GM12875 (cell line): Measurements from ENCODE around the gene KCNQ2.

Experiments
- H3K4me3 ChIP-seq: one replicate; pipeline ENCODE4 v1.5.1; 2011; ENCODE audit warnings: low read depth, low read length, control low read depth
- TF ChIP-seq, protein P1 (sequence below): IDR thresholded peaks from 2 replicates; pipeline ENCODE4 v1.5.1; 2011; ENCODE audit warnings: low read depth, mild to moderate bottlenecking, control low read depth, inconsistent platforms, low read length, moderate library complexity, borderline replicate concordance; ENCODE audit not compliant: insufficient read depth

KCNQ2 gene

DNA sequence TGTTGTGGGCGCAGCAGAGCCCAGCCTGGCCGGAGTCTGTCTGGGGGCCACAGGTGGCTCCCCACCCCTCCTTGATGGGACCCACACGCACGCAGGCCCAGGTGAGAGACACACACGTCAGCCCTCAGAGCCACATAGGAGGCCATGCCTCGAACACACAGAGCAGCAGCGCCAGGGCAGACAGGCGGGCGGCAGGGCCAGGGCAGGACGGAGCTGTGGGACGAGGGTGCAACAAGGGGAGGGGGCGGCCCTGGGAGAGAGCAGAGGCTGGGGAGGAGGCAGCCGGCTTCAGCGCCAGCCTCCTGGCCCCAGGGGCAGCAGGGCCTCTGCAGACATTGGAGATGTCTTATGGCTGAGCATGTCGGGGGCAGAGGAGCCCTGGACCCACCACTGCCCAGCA is 42.5 kb downstream of the KCNQ2 start:
- H3K4me3 ChIP-seq: no peak overlapping the region
- TF ChIP-seq, protein P1, sequence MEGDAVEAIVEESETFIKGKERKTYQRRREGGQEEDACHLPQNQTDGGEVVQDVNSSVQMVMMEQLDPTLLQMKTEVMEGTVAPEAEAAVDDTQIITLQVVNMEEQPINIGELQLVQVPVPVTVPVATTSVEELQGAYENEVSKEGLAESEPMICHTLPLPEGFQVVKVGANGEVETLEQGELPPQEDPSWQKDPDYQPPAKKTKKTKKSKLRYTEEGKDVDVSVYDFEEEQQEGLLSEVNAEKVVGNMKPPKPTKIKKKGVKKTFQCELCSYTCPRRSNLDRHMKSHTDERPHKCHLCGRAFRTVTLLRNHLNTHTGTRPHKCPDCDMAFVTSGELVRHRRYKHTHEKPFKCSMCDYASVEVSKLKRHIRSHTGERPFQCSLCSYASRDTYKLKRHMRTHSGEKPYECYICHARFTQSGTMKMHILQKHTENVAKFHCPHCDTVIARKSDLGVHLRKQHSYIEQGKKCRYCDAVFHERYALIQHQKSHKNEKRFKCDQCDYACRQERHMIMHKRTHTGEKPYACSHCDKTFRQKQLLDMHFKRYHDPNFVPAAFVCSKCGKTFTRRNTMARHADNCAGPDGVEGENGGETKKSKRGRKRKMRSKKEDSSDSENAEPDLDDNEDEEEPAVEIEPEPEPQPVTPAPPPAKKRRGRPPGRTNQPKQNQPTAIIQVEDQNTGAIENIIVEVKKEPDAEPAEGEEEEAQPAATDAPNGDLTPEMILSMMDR: no peak

DNA sequence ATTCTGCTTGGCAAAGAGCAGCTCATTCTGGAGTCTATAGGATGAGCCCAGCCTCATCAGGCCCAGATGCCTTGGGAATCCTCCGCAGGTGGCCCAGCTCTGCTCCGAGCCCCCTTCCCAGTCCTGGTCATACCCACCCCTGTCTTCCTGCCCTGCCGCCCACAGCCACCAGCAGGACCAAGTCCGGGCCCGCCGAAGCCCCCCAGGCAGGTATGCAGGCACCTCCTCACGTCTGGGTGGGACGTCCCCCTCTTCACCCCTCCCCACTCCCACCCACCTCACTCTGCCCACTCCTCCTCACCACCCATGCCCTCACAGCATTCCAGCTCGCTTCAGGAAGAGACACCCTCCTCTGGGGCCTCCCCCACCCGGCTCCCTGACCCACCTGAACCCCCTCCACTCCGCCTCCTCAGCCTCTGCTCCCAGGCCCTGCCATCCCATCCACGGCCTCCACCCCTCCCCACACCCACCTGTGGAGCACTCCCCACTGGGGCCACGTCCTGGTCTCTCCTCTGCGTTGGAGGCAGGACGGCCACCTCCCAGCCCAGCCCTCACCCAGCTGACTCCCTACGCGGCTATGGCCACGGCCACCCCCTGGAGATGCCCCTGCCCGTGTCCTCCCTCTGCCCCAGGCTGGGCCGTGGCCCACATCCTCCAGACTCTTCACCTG is 43.4 kb downstream of the KCNQ2 start:
- no peak overlapping the region for H3K4me3 ChIP-seq
- TF ChIP-seq, protein P1: no peak

DNA sequence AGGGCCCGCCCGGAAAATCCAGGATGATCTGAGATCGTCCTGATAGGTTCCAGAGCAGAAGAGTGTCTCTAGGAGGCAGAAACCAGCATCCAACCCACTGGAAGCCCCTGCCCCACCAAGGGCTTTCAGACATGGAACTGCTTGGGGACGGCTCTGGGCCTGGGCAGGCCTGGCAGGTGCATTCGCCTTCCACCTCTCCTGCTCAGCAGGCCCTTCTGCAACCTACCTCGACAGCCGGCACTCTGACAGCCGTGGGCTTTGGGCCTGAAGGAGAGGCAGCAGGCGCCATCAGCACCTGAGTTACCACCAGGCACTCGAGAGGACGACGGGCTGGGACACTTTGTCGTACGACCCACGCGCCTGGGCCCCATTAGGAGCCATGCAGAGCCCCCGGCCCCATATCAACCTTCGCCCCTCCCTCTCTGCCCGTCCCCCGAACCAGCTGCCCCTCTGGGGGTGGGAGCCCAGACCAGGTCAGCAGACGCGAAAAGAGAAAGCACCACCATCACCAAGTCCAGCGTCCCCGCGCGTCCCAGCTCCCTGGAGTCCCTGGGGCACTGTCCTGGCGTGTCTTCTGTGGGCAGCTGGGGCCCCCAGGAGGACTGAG is 44.6 kb downstream of the KCNQ2 start:
- no peak overlapping the region for H3K4me3 ChIP-seq
- TF ChIP-seq, protein P1: no peak

DNA sequence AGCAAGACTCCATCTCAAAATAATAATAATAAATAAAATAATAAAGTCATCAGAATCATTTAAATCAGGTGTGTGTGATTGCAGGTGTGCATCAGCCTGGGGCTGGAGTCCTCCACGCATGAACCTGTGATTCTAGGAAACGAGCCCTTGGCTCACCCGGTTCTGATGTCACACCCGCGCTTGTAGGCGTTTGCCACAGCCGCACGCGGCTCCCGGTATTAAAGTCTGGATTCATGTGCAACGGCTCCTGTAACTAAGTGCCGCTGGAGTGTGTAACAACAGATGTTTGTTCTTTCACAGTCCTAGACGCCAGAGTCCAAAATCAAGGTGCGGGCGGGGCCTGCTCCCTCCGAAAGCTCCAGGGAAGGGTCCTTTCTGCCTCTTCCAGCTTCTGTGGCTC is 45.2 kb downstream of the KCNQ2 start:
- no peak overlapping the region for H3K4me3 ChIP-seq
- TF ChIP-seq, protein P1: no peak

DNA sequence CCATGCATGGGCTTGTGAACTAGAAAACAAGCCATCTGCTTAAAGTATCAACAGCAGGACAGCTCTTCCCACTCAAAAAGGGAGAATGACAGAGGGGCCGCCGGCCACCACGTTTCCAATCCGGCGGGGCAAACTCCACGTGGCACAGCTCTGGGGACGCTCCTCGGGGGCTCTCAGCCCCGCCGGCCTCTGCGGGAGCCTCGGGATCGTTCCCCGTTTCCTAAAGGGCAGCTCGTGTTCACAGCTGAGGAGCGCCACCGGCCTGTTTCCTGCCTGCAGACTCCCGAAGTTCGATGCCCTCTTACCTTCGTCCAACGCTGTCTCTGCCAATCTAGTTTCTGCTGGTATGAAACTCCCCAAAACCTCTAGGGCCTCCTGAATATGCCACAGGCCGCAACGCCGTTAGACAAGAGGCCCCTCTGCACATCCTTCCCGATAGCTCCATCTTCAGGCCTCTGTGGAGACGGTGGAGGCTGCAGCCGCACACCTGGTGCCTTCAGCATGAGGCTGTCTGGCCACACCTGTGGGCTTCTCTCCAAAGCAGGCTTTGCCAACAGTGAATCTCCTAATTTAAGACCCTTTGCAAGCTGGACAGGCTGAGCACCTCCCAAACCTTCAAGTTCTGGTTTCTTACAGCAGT is 46.5 kb downstream of the KCNQ2 start:
- no peak overlapping the region for H3K4me3 ChIP-seq
- TF ChIP-seq, protein P1: no peak

DNA sequence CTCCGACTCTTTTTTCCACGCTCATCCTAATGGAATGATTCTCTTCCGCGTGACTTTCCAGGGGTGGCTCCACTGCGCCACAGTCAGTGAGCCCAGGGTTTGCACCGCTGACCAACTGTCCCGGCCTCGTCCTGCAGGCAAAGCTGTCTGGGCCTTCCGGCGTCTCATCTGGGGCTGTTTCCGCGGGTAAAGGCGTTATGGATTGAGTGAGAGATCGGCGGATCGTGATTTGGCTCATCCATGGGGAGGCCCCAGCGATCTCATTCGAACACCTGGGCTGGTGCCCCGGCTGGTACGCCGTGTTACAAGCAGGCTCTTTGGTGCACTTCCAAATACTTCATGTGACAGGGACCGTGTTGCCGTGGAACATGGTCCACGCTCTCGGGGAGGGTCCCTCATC is 47.8 kb downstream of the KCNQ2 start:
- no peak overlapping the region for H3K4me3 ChIP-seq
- TF ChIP-seq, protein P1: no peak

DNA sequence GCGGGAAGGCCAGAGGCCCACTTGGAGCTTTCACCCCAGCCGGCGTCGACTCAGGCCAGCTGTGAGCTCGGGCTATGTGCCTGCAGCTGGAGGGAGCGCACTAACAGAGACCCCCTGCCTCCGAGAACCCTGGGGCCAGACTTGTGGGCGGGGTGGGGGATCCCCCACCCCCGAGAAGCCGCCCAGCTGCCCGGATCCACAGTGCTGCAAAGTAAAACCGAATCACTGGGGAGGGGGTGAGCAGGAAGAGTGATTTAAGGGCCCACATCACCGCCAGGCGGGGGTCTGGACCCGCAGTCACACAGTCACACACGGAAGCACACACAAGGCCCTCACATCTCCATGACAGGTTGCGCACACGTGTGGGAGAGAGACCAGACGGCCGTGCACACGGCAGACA is 48.7 kb downstream of the KCNQ2 start:
- no peak overlapping the region for H3K4me3 ChIP-seq
- TF ChIP-seq, protein P1: no peak
